ENCODE data around the gene ADGRG1.

Gene ADGRG1

DNA sequence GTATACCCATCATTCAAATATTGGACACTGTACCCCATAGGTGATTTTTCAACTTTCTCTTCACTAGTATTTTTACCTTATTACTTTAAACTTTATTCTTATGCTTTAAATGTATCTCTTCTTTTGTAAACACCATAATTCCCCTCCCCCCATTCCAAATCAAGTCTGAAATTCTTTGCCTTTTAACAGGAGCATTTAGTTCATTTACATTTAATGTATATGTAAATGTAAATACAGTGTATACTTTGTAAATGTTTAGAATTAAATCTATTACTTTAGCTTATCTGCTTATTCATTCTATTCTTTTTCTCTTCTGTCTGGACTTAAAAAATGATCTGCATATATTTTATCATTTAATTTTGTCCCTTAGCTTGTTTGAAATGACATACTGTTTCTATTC lies 30.0 kb upstream of the ADGRG1 start:
- DNase-seq (ENCODE audit: low read depth), result no peak
- TF ChIP-seq, protein P1, sequence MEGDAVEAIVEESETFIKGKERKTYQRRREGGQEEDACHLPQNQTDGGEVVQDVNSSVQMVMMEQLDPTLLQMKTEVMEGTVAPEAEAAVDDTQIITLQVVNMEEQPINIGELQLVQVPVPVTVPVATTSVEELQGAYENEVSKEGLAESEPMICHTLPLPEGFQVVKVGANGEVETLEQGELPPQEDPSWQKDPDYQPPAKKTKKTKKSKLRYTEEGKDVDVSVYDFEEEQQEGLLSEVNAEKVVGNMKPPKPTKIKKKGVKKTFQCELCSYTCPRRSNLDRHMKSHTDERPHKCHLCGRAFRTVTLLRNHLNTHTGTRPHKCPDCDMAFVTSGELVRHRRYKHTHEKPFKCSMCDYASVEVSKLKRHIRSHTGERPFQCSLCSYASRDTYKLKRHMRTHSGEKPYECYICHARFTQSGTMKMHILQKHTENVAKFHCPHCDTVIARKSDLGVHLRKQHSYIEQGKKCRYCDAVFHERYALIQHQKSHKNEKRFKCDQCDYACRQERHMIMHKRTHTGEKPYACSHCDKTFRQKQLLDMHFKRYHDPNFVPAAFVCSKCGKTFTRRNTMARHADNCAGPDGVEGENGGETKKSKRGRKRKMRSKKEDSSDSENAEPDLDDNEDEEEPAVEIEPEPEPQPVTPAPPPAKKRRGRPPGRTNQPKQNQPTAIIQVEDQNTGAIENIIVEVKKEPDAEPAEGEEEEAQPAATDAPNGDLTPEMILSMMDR (IDR thresholded peaks at IDR 0.05; ENCODE audit: insufficient read depth, low read depth, low read length, missing control alignments), result no peak
- H3K4me3 ChIP-seq (ENCODE audit: low read depth, low read length), result no peak overlapping the region

DNA sequence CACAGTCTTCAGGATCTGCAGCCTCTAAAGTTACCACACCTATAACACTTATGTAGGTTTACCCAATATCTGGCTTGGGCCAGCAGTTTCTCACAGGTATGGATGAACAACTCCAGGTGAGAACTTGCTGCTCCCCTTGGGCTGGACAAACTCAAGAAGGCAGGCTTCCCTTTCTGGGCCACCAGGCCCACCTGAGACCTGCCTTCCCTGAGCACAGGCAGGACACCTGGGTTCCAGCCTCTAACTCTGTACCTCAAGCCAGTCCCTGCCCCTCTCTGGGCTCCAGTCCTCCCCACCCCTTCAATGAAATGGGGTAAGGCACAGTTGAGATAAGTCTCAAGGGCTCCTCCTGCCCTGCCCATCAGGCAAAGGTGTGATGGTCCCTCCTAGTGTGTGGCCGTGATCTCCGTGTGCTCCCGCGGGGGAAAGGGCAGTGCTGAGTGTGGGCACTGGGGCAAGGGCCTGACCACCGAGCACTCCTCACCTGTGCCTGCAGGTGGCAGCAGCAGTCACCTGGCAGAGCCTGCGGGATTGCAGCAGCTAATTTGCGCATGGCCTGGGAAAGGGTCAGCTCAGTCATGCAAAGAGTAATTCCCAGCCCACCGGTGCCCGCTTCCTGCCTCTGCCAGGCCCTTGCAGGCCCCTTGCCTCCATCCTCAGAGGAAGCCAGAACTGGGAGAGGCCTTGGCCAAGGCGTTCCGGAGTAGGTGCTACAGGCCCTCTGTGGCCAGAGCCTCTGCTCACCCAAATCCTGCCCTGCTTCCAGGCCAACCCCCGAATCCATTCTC lies 28.2 kb upstream of the ADGRG1 start:
- TF ChIP-seq, protein P1 (IDR thresholded peaks at IDR 0.05; ENCODE audit: insufficient read depth, low read depth, low read length, missing control alignments), result peak; percentile 95
- peak; percentile 82 for DNase-seq (ENCODE audit: low read depth)
- no peak overlapping the region for H3K4me3 ChIP-seq (ENCODE audit: low read depth, low read length)

DNA sequence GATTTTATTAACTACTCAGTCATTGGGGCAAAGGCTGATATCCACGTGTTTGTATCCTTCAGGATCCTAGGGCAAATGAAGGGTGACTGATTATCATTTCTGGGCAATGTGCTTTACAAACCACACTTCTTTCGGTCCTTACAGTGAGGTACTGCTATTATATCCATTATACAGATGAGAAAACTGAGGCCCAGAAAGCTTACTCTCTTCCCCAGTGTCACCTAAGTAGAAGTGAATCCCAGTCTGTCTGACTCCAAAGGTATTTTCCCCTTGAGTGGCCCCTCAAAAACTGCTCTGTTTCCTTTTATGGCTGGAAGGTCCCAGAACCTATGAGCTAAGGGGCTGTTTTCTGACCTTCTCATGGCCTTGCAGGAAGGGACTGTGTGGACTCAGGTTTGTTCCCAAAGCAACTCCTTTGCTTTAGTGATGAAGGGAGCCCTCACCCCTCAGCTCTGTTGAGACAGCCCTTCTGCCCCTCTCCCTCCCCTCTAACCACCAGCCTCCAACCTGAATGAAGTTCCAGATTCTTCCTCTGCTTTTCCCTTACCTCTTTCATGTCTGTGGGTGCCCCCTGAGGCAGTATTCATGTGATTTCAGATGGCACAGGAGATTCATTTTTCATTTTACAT lies 27.4 kb upstream of the ADGRG1 start:
- no peak for DNase-seq (ENCODE audit: low read depth)
- H3K4me3 ChIP-seq (ENCODE audit: low read depth, low read length), result peak overlapping the region; percentile 2; the same call in 1 of the 2 replicates
- TF ChIP-seq, protein P1 (IDR thresholded peaks at IDR 0.05; ENCODE audit: insufficient read depth, low read depth, low read length, missing control alignments), result no peak

DNA sequence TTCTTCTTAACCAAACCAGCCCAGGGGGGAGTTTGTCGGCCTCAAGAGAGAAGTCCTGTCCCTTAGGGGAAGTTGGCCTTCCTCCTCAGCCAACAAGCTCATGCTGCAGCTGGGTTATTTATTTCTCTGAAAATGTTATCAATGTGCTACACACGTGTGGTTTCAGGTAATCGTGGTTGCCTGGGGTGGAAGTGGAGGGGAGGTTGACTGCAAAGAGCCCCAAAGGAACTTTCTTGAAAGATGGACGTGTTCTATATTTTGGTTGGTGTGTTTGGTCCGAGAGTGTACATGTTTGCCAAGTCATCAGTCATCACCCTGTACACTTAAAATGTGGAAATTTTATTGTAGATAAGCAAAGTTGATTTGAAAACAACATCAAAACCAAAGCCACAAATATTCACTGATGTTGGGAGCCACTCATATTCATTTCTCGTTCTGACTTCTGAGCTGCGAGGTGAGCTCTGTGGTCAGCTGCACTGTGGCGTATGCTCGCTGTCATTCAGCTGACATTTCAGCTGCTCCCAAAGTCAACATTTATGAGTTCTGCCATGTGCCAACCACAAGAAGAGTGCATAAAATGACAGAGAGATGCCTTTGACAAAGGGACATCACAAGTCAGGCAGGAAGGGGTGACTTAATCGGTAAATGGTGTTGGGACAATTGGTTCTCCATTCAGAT lies 26.5 kb upstream of the ADGRG1 start:
- DNase-seq (ENCODE audit: low read depth), result peak; percentile 96
- TF ChIP-seq, protein P1 (IDR thresholded peaks at IDR 0.05; ENCODE audit: insufficient read depth, low read depth, low read length, missing control alignments), result no peak
- H3K4me3 ChIP-seq (ENCODE audit: low read depth, low read length), result peak overlapping the region; percentile 2; the same call in 1 of the 2 replicates

DNA sequence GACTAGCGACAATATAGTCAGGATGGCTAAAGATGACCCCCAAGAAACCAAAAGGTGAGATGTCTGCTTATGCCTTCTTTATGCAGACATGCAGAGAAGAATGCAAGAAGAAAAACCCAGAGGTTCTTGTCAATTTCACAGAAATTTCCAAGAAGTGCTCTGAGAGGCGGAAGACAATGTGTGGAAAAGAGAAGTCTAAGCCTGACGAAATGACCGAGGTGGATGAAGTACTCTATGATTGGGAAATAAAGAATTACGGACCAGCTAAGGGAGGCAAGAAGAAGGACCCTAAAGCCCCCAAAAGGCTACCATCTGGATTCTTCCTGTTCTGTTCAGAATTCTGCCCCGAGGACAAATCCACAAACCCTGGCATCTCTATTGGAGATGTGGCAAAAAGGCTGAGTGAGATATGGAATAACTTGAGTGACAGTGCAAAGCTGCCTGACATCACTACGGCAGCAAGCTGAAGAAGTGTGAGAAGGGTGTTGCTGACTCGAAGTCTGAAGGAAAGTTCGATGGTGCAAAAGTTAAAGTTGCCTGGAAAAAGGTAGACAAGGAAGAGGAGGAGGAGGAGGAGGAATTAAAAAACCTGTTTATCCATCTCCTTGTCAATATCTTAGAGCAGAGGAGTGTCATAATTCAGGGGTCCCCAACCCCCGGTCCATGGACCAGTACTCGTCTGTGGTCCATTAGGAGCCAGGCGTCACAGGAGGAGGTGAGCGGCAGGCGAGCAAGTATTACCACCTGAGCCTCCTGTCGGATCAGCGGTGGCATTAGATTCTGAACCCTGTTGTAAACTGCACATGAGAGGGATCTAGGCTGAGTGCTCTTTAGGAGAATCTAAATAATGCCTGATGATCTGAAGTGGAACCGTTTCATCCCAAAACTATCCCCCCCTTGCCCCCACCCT lies 25.1 kb upstream of the ADGRG1 start:
- H3K4me3 ChIP-seq (ENCODE audit: low read depth, low read length), result no peak overlapping the region
- TF ChIP-seq, protein P1 (IDR thresholded peaks at IDR 0.05; ENCODE audit: insufficient read depth, low read depth, low read length, missing control alignments), result no peak
- no peak for DNase-seq (ENCODE audit: low read depth)

DNA sequence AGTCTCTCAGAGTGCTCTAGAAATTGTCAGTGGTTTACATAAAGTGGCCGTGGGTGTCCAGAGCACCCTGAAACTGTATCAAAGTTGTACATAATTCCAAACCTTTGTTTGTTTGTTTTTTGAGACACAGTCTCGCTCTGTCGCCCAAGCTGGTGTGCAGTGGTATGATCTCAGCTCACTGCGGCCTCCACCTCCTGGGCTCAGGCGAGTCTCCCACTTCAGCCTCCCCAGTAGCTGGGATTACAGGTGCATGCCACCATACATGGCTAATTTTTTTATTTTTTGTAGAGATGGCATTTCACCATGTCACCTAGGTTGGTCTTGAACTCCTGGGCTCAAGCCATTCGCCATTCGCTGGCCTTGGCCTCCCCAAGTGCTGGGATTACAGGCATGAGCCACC lies 24.3 kb upstream of the ADGRG1 start:
- TF ChIP-seq, protein P1 (IDR thresholded peaks at IDR 0.05; ENCODE audit: insufficient read depth, low read depth, low read length, missing control alignments), result no peak
- no peak for DNase-seq (ENCODE audit: low read depth)
- H3K4me3 ChIP-seq (ENCODE audit: low read depth, low read length), result no peak overlapping the region
